Measurements from ENCODE around the gene MT2A. TPM values are rescaled to one million over a fixed set of nuclear protein-coding genes. Genes with fewer than 3 reads are reported as not detected.
A peak's percentile ranks its signal among the peaks of the same experiment; 100 is the strongest.

MT2A gene
- total and polyA plus RNA-seq, 2 of the 13 experiments (the other 11 are each of a cell fraction or from before 2014, with no cell fraction given): 135 to 371 TPM

DNA sequence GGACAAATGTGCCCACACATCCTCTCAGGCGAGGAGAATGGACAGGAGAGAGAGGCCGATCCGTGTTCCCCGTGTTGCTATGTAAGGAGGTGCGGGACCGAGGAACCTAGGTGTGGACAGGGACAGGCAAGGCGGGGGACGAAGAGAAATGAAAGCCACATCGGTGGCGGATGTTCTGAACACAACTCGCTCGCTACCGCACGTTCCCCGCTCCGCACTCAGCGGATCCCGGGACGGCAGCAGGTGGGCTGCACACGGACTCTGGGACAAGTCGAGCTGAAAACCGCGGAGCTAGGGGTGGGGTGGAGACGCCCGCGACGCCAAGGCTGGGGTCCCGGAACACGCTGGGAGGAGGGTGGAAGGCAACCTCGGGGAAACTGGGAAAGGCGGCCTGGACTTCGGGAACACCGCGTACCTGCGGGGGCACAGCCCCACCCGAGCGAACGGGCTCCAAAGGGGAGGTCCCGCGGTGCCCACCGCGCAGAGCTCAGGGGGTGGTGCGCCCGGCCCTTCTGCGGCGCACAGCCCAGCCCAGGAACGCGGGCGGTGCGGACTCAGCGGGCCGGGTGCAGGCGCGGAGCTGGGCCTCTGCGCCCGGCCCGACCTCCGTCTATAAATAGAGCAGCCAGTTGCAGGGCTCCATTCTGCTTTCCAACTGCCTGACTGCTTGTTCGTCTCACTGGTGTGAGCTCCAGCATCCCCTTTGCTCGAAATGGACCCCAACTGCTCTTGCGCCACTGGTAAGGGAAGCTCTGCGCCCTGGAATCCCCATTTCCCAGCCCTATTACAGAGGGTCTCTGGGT, 17.0 kb downstream of the MT2A start, which contains the start of gene MT1E (continued):
- TF ChIP-seq, protein P1, sequence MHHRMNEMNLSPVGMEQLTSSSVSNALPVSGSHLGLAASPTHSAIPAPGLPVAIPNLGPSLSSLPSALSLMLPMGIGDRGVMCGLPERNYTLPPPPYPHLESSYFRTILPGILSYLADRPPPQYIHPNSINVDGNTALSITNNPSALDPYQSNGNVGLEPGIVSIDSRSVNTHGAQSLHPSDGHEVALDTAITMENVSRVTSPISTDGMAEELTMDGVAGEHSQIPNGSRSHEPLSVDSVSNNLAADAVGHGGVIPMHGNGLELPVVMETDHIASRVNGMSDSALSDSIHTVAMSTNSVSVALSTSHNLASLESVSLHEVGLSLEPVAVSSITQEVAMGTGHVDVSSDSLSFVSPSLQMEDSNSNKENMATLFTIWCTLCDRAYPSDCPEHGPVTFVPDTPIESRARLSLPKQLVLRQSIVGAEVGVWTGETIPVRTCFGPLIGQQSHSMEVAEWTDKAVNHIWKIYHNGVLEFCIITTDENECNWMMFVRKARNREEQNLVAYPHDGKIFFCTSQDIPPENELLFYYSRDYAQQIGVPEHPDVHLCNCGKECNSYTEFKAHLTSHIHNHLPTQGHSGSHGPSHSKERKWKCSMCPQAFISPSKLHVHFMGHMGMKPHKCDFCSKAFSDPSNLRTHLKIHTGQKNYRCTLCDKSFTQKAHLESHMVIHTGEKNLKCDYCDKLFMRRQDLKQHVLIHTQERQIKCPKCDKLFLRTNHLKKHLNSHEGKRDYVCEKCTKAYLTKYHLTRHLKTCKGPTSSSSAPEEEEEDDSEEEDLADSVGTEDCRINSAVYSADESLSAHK (CRISPR knock-in tag; IDR thresholded peaks at IDR 0.05; ENCODE audit: borderline replicate concordance): no peak
- TF ChIP-seq, protein P2, sequence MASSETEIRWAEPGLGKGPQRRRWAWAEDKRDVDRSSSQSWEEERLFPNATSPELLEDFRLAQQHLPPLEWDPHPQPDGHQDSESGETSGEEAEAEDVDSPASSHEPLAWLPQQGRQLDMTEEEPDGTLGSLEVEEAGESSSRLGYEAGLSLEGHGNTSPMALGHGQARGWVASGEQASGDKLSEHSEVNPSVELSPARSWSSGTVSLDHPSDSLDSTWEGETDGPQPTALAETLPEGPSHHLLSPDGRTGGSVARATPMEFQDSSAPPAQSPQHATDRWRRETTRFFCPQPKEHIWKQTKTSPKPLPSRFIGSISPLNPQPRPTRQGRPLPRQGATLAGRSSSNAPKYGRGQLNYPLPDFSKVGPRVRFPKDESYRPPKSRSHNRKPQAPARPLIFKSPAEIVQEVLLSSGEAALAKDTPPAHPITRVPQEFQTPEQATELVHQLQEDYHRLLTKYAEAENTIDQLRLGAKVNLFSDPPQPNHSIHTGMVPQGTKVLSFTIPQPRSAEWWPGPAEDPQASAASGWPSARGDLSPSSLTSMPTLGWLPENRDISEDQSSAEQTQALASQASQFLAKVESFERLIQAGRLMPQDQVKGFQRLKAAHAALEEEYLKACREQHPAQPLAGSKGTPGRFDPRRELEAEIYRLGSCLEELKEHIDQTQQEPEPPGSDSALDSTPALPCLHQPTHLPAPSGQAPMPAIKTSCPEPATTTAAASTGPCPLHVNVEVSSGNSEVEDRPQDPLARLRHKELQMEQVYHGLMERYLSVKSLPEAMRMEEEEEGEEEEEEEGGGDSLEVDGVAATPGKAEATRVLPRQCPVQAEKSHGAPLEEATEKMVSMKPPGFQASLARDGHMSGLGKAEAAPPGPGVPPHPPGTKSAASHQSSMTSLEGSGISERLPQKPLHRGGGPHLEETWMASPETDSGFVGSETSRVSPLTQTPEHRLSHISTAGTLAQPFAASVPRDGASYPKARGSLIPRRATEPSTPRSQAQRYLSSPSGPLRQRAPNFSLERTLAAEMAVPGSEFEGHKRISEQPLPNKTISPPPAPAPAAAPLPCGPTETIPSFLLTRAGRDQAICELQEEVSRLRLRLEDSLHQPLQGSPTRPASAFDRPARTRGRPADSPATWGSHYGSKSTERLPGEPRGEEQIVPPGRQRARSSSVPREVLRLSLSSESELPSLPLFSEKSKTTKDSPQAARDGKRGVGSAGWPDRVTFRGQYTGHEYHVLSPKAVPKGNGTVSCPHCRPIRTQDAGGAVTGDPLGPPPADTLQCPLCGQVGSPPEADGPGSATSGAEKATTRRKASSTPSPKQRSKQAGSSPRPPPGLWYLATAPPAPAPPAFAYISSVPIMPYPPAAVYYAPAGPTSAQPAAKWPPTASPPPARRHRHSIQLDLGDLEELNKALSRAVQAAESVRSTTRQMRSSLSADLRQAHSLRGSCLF (CRISPR knock-in tag; IDR thresholded peaks at IDR 0.05; ENCODE audit: borderline replicate concordance): no peak
- TF ChIP-seq ZMYM4 (CRISPR knock-in tag; IDR thresholded peaks at IDR 0.05) (peak; percentile 27; the same call in 1 of the 2 replicates), ZNF317 (CRISPR knock-in tag; IDR thresholded peaks at IDR 0.05) (0 out of 2 replicates have a peak, but pooled peaks have one; percentile 9), ELF3 (CRISPR knock-in tag; IDR thresholded peaks at IDR 0.05) (peak; percentile 21), KLF16 (CRISPR knock-in tag; IDR thresholded peaks at IDR 0.05) (peak in 1 of 2 experiments; percentile 47; a peak in 2 of 4 replicates), SP4 (CRISPR knock-in tag; IDR thresholded peaks at IDR 0.05) (peak; percentile 54; the same call in 1 of the 2 replicates), SUZ12 (IDR thresholded peaks at IDR 0.05; ENCODE audit: low read depth, low read length) (no peak), ZSCAN21 (CRISPR knock-in tag; IDR thresholded peaks at IDR 0.05; ENCODE audit: borderline replicate concordance) (peak; percentile 90), MED13 (CRISPR knock-in tag; IDR thresholded peaks at IDR 0.05) (0 out of 2 replicates have a peak, but pooled peaks have one; percentile 44), CCDC6 (CRISPR knock-in tag; IDR thresholded peaks at IDR 0.05) (0 out of 2 replicates have a peak, but pooled peaks have one; percentile 64)
- TF ChIP-seq, protein P3, sequence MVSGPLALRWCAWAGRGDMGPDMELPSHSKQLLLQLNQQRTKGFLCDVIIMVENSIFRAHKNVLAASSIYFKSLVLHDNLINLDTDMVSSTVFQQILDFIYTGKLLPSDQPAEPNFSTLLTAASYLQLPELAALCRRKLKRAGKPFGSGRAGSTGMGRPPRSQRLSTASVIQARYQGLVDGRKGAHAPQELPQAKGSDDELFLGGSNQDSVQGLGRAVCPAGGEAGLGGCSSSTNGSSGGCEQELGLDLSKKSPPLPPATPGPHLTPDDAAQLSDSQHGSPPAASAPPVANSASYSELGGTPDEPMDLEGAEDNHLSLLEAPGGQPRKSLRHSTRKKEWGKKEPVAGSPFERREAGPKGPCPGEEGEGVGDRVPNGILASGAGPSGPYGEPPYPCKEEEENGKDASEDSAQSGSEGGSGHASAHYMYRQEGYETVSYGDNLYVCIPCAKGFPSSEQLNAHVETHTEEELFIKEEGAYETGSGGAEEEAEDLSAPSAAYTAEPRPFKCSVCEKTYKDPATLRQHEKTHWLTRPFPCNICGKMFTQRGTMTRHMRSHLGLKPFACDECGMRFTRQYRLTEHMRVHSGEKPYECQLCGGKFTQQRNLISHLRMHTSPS (CRISPR knock-in tag; IDR thresholded peaks at IDR 0.05; ENCODE audit: low read depth): peak; percentile 30; the same call in 1 of the 2 replicates
- TF ChIP-seq, protein P4, sequence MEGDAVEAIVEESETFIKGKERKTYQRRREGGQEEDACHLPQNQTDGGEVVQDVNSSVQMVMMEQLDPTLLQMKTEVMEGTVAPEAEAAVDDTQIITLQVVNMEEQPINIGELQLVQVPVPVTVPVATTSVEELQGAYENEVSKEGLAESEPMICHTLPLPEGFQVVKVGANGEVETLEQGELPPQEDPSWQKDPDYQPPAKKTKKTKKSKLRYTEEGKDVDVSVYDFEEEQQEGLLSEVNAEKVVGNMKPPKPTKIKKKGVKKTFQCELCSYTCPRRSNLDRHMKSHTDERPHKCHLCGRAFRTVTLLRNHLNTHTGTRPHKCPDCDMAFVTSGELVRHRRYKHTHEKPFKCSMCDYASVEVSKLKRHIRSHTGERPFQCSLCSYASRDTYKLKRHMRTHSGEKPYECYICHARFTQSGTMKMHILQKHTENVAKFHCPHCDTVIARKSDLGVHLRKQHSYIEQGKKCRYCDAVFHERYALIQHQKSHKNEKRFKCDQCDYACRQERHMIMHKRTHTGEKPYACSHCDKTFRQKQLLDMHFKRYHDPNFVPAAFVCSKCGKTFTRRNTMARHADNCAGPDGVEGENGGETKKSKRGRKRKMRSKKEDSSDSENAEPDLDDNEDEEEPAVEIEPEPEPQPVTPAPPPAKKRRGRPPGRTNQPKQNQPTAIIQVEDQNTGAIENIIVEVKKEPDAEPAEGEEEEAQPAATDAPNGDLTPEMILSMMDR (CRISPR knock-in tag; IDR thresholded peaks at IDR 0.05): no peak
- TF ChIP-seq, protein P5, sequence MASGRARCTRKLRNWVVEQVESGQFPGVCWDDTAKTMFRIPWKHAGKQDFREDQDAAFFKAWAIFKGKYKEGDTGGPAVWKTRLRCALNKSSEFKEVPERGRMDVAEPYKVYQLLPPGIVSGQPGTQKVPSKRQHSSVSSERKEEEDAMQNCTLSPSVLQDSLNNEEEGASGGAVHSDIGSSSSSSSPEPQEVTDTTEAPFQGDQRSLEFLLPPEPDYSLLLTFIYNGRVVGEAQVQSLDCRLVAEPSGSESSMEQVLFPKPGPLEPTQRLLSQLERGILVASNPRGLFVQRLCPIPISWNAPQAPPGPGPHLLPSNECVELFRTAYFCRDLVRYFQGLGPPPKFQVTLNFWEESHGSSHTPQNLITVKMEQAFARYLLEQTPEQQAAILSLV (CRISPR knock-in tag; IDR thresholded peaks at IDR 0.05; ENCODE audit: borderline replicate concordance): no peak; the same call in 1 of the 2 replicates
